ENCODE measurements around the gene HSPBP1.
A peak's percentile ranks its signal among the peaks of the same experiment; 100 is the strongest.

Gene HSPBP1

DNA sequence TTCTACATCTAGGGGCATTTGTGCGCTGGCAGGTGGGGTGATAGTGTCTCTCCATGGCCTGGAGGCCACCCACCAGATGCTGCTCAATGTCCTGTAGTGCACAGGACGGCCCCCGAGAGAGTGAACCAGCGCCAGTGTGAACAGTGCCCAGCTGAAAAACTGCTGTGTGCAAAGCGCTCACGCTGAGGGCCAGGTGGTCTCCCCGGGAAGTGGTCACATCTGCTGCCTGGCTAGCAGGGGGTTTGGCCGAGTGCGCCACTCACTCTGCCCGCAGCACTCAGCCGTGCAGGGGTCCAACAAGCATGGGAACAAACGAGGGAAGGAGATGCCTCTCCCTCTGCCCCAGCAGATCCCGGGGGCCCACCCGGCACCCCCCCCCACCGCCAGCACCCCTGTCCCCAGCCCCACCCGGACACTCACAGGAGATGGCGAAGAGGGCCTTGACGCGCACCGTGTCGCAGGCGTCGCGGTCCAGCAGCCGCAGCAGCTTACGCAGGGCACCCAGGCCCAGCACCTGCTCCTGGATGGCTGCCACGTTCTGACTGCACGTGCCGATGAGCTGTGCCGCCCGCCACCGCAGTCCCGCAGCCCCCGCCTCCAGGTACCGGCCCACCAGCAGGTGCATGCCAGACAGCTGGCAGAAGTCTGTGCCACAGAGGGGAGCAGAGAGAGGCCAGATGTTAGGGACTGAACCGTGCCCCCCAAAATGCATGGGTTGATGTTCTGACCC, 5.8 kb downstream of the HSPBP1 start:
- no peak for DNase-seq

DNA sequence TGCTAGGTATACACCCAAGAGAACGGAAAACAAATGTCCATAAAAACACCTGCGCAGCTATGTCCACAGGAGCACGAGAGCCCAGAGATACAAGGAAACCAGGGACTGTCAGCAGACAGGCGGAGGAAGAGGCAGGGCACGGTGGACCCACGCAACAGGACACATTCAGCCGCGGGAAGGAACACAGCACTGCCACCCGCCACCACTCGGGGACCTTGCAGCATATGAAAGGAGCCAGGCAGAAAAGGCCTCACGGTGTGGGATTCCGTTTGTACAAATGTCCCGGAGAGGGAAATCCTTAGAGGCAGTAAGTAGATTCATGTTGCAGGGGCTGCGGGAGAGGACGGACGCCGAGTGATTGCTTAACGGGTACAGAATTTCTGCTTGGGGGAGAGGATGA, 7.8 kb downstream of the HSPBP1 start:
- DNase-seq: no peak

DNA sequence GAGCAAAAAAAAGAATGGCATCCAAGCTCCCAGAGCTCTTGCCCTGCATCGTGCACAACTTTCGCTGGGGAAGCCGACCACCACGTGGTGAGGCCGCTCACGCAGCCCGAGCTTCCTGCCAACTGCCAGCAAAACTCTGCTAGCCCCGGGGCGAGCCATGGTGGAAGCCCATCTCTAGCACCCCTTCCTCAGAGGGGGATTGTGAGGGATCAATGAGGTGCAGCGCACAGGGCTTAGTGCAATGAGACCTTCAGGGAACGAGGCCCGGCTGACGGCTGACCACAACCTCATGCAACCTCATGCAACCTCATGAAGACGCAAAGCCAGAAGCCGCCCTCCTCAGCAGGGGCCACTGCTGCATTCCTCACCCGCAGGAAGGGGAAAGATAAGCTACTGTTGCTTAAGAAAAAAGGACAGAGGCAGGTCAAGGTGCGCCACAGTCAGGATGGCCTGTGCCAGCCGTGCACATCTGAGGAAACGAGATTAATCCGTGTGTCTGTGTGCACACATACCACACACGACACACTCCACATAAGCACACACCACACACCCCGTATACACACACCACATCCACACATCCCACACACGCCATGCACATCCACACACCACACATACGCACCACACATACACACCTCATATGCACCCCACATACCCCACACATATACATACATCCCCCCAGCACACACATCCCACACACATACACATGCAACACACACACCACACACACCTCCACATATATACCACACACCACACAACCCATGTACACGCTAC, 9.6 kb downstream of the HSPBP1 start:
- DNase-seq: no peak

DNA sequence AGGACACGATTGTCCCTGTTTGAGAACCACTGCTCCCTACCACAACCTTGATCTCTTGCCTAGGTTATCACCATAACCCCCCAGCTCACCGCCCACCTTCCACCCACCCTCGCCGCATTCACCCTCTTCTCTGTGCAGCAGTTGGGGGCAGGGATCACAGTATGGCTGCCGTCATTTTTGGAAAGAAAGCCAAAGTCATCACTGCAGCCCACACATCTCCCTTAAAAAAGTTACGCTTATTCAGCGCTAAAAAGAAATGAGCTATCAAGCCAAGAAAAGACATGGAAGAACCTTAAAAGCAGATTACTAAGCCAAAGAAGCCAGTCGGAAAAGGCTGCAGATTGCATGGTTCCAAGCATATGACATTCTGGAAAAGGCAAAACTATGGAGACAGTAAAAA, 10.6 kb downstream of the HSPBP1 start:
- DNase-seq: no peak

DNA sequence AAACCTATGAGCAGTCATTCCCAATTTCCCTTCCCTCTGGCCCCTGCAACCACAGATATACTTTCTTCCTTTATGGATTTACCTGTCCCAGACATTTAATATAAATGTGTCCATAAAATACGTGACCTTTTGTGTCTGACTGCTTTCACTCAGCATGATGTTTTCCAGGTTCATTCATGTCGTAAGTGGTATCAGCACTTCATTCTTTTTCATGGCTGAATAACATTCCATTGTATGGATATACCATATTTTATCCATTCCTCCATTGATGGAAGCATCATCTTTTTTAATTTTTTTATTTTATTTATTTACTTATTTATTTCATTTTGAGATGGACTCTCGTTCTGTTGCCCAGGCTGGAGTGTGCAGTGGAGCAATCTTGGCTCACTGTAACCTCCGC, 13.1 kb downstream of the HSPBP1 start:
- DNase-seq: no peak

DNA sequence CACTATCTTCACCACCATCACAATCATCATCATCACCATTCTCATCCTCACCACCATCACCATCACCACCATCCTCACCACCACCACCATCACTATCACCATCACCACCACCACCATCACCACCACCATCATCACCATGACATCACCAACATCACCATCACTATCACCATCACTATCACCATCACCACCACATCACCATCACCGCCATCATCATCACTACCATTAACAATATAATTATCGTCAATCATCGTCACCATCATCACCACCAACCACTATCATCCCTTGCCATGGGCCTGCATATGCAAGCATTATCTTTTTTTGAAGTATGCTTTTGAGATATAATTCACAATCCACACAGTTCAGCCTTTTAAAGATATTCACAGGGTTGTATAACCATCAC, 13.5 kb downstream of the HSPBP1 start:
- DNase-seq: no peak

DNA sequence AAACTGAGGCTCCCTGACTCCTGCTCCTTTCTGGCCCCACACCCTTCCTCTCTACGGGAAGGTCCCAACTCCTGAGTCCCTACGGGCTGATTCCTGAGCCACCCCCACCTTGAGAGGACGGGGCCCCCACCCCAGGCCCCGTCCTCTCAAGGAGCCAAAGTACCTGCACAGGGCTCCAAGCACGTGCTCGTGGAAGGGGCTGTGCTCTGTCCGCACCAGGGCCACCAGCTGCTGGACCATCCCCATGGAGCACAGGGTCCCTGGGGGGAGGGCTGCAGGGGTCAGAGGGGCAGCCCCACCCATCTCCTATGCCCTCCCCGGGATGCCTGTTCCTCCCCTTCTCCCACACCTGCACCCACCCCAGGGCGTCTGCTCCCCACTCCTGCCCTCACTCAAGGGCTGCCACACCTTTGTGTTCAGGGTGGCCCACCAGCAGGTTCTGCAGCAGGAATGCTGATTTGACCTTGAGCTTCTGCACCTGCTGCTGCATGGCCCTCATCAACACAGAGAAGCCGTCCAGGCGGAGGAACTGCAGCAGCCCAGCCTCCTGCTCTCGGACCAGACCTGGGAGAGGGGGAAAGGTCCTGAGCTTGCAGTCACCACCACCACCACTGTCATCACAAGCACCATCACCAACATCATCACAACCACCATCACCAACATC, 14.1 kb downstream of the HSPBP1 start:
- DNase-seq: no peak

DNA sequence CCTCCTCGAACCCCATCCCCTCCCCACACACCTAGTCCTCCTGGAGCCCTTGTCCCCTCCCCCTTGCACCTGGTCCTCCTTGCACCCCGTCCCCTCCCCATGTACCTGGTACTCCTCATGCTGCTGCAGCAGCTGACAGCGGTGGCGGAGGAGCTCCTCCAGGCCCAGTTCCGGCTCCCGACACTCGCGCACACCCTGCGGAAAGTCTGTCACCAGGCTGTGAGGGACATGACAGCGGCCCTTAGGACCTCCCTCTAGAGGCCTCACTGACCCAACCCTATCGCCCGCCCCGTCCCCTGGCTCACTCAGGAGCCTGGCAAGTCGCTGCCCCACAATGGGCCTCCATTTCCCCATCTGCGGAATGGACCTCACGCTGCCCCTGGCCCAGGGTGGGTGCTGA, 14.7 kb downstream of the HSPBP1 start:
- no peak for DNase-seq

DNA sequence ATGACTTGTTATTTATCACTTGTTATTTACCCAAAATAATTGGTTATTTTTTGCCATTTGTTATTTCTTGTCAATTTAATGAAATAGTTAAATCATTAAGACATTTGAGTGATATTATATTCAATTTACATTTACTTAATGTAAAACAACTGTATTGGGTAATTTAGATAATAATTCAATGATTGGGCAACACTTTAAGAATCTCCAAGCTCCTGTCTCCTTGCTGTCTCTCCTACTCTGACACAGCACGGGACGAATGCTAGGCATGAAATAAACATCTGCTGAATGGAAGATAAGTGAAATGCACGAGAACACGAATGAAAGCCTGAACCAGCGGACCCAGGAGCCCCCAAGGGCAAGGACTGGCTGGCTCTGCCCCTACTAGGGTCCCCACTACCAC, 15.4 kb downstream of the HSPBP1 start:
- DNase-seq: no peak

DNA sequence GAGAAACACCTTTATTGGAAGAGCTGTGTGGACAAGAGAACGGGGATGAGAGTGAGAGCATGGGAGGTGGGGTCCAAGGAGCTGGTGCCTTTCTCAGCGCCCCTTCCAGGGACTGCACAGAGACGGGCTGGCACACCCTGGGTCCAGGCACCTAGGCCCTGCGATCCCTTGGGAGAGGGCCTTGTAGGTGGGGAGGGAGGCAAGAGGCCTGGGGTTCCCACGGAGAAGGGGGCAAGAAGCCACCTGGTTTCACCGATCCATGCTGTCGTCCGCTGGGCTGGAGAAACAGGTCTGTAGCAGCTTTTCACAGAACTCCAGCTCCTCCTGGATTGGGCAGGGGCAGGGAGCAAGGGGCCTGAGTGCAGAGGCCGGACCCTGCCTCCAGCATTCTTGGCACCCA, 17.6 kb downstream of the HSPBP1 start:
- DNase-seq: no peak

DNA sequence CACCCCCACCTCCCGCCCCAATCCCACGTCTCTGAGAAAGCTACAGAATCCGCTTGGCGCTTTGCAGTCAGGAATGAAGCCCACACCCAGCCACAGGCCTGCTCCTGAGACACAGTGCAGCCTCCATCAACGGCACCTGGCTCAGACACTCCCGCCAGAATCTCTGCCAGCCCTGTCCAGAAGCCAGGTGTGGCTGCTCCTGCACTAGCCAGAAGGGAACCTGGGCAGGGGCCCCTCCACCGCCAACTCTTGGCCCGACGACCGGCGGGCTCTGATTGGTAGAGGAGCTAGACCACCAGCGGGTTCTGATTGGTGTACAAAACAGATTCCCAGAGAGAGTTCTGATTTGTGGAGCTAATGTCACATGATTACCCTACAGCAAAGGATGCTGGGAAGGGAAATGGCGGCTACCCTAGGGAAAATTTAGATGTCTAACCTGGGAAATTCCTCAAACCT, 18.2 kb downstream of the HSPBP1 start:
- no peak for DNase-seq

DNA sequence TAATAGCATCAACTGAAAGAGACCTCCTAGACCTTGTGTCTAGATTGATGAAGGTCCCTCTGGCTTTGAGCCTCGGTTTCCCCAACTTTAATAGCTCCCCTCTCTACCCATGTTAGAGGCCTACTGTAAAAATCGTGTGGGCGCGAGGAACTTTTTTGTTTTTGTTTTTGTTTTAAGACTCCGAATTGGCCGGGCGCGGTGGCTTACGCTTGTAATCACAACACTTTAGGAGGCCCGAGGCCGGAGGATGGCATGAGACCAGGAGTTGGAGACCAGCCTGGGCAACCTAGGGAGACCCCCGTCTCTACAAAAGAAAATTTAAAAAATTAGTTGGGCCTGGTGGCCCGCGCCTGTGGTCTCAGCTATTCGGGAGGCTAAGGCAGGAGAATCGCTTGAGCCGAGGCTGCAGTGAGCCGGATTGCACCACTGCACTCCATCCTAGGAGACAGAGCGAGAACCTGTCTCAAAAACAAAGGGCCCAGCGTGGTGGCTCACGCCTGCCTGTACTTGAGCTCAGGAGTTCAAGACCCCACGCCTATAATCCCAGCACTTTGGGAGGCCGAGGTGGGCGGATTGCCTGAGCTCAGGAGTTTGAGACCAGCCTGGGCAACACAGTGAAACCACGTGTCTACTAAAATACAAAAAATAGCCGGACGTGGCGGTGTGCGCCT, 20.2 kb downstream of the HSPBP1 start:
- no peak for DNase-seq

DNA sequence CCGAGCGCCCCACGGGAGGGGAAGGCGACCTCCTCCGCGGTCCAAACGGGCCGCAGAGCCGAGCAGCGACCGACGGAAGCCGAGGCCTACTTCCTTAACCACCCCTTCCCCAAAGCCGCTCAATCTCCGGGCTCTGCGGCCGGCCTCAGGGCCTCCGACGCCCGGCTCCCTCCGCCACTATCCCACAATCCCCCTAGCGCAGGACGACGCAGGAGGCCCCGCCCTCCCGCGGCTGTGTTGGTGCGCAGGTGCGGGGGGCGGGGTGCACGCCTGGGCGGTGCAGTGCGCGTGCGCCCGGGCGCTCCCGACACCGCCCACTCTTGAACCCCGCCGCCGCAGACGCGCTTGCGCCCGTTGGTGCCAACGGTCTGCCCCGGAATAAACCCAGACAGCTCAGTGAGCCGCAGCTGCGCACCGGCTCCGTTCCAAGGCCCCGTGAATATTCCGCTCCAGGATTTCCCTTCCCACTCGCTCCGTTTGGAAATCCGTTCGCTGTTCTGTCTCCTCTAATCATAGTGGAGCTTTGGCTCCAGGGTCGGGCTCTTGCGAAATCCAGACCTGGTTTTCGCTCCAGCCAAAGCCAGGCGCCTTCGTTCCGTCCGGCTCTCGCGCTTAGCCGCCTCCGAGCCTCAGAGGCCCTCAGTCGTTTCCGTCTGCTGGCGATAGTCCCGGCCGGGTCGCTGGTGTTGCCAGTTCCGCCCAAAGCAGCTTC, 20.9 kb downstream of the HSPBP1 start, which contains the start of gene PPP6R1:
PPP6R1 (minus strand) TSS at position 190 of the 712 bp plus-strand sequence. CDS start 11,914 bp downstream, outside the sequence.
- peak; percentile 93 for DNase-seq

DNA sequence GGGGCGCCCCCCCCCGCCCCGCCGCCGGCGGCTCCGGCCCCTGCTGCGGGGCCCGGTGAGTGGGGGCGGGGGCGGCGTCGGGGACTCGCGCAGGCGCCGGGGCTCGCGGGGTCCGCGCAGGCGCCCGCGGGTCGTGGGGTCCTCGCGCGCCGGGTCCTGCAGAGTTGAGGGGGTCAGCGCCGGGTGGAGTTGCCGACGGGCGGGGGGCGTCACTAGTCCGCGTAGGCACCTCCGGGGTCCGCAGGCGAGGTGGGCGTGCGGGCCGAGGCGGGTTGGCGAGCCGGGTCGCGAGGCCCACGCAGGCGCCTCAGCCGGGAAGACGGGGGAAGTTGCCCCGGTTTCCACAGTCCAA, 21.5 kb downstream of the HSPBP1 start:
- DNase-seq: peak; percentile 49

DNA sequence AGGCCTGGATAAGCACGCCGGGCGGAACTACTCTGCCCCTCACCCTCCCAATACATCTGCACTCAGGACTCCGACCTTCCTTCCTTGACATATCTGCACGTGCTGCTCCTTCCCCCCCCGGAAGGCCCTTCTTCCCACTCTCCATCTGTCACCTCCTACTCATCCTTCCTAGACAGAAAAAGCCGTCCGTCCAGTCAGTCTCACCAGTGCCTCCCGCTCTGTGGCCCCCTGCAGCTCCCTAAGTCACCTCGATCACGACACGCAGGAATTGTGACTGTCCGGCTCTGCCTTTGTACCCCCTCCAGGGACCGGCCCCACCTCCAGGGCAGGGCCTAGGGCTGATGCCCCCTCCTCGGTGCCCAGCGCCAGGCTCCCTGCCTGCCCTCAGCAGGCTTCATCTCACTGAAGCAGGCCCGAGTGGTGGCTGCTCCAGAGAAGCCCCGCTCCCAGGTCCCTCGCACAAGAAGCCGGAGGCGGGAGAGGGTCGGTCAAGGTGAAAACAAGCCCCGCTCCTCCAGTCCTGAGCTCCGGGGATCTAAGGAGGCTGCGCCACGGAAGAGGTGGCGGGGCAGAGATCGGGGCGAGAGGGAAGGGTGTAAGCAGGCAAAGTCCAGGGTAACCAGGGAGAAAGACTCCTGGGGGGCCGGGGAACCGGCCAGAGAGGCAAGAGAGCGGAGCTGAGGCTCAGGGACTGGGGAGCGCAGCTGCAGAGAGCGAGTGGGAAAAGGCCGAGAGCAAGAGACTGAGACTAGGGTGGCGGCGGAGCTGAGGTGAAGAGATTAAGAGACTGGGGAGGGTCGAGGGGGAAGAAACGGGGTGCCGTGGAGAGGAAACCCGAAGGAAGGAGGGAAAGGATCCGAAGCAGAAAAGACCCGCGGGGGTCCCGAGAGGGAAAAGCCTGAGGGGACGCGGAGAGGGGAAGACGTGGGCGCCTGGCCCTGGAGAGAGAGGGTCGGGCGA, 22.2 kb downstream of the HSPBP1 start:
- DNase-seq: no peak

DNA sequence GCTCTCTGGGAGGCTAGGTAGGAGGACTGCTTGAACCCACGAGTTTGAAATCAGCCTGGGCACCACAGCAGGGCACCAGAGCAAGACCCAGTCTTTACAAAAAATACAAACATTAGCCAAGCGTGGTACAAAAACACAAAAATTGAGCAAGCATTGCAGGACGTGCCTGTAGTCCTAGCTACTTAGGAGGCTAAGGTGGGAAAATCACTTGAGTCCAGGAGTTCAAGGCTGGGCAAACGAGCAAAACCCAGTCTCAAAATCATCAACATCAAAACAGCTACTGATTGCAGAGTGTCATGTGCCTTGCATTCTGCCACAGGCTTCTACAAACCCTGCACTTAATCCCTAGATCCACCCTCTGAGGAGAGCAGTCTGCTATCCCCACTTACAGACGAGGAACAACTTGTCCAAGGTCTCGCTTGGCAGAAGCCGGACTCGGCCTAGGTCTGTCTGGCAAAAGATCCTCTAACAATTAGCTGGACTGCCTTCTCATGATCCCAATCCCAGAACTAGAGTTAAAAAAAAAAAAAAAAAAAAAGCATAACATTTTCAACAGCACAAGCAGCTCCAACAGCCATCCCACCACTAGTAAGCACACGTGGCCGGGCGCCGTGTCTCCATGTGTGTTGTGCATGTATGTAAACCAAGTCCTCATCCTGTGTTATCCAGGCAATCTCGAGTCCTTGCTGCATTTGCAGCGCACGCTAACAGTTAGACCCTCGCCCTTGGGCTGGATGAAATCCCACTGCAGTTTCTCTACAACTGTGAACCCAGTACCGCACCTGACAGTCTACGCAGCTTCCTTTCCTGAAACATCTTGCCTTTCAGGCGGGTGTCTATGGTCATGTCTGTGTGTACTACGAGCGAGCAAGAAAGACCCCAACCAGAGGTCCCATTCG, 23.1 kb downstream of the HSPBP1 start:
- DNase-seq: no peak

DNA sequence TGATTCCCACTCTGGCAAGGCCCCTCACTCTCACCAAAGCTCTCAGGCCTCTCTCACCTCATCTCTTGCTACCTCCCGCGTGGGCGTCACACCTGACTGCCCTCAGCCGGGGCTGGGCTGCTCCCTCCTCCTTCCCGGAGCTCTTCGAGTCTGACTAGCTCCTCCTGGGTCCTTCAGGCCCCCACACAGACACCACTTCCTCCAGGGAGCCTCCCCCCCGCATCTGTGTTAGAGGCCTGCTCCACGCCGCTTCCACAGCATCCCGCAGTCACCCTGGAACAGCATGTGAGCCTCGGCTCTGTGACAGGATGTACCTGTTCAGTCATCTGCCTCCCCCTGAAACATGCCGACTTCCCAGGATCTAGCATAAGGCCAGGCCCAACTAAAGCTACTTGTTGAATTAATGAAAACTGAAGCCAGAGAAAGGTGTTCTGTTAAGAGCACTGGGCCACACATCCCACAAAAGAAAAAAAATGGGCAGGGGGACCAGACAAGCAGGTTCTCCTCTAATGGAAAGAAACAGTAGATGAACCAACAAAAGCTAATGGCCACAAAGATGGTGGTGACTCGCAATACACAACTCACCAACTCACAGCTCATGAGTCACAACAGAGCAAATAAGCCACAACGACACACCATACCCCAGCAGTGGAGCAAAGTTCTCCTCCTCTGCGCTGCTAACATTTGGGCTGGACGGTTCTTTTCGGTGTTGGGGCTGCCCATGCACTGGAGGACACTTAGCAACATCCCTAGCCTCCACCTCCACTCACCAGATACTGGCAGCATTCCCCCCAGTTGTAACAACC, 24.1 kb downstream of the HSPBP1 start:
- DNase-seq: no peak

DNA sequence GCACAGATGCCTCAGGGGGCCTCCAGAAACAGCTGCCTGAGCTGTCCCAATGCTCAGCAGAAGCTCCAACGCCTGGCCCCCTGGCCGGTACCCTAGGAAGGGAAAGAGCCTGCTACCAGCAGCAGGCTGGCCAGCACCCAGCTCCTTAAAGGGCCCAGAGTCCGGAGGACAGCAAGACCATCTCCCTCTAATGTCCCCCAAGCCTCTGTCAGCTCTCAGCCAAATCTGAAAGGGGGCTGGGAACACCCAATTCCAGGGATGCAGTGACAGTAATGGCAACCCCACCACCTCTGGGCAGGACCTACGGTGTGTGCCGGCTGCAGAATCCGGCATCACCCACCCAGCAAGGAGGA, 25.3 kb downstream of the HSPBP1 start:
- no peak for DNase-seq

DNA sequence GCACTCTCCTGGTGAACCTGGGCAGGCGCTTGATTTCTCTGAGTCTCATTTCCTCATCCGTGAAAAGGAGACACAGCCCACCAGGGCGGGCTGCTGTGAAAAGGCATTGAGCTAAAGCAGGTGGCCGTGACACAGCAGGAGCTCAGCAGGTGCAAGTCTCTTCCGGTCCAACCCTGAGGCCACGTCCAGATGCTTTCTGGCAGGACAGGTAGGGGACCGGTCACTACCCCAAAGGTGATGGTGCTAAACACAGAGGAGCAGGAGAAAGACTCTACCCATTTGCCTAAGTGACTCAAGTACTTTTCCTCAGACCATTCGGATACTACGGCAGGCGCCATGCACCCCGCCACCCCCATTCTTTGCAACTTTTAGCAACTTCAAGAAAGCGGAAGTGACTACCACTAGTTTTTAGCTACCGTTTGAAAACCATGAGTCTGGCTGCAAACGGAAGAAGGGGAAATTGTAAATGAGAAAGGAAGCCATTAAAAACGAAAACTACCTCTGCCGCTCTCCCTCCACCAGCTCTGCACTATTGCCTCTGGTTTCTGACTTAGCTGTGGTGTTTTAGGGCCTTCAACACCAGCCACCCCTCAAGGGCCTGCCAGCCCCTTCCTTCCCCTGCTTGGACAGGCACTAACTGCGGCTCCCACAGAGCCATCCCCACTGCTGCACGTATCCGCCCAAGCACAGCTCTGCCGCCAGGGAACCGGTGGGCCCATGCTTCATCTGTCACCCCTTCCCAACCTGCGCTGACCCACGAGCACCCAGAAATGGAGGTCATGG, 25.9 kb downstream of the HSPBP1 start:
- peak; percentile 37 for DNase-seq

Data from activated gamma-delta T cell (primary cell).